Measurements from ENCODE around the gene FCHO1.

The FCHO1 gene

DNA sequence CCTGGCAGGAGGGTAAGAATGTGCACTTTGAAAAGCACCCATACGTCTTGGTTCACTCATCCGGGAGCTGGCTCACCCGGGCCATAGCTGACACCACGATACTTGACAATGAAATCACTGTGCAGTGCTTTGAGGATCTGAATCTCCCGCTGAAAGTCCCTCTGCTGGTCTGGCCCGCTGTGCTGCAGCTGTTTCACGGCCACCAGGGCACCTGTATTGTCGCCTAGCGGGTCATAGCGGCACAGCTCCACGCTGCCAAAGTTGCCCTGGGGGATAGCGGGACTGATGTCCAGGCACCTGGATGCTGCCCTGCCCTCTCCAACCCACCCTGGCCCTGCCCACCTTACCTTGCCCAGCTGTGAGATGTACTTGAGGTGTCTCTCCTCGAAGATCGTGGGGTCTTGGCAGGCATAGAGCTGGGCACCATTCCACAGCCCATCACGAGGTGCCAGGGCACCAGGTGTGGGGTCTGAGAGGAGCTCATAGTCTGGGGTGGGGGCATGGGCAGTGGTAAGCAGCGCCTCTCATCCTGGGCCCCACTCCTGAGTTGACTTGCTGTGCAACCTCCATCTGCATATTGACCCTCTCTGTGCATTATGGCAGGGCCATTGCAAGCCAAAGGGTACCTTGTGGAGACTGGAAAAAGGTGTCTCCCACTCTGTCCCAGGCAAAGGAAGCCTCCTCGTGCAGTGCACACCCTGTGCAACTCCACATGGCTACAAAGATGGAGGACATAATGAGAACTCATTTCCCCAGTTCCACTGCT is 81.3 kb downstream of the FCHO1 start:
- no peak for DNase-seq

- DNase-seq: no peak
Measured at GRCh38 chr19:17834350-17835181, 83.3 kb downstream of the FCHO1 start.

- DNase-seq: no peak
Measured at GRCh38 chr19:17835182-17836006, 84.1 kb downstream of the FCHO1 start.

GRCh38 chr19:17836530-17836929 is 85.3 kb downstream of the FCHO1 start:
- no peak for DNase-seq

- DNase-seq: no peak
Measured at GRCh38 chr19:17837972-17838371, 86.7 kb downstream of the FCHO1 start.

Measured in NCI-H1048 (cell line).